ENCODE measurements around the gene EIF1AX.

- TF ChIP-seq CTCF (IDR thresholded peaks at IDR 0.05; ENCODE audit: borderline replicate concordance, extremely low read depth, low read length, poor library complexity, severe bottlenecking) (no peak), EZH2 (IDR thresholded peaks at IDR 0.05; ENCODE audit: borderline replicate concordance, low read depth, low read length, severe bottlenecking) (no peak)
Observed at GRCh38 chrX:20173856-20174255, 32.2 kb upstream of the EIF1AX start.

Measured in DND-41 (cell line).